Measurements from ENCODE around the gene CIBAR2.

DNA sequence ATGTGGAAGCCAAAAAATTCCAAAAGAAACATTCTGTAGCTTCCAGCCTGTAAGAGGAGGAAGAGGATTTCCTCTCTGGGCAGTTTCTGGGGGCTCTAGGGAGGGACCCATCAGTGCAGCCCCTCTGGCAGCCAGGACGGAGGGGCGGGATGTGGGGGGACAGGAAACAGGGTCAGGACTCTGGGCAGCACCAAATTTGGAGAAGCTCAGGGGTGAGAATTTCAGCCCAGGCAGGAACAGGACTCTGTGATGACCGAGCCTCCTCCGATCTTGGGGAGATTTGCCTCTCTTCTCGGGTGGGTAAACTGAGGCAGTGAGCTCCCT lies 18.4 kb upstream of the CIBAR2 start:
- TF ChIP-seq, protein P1, sequence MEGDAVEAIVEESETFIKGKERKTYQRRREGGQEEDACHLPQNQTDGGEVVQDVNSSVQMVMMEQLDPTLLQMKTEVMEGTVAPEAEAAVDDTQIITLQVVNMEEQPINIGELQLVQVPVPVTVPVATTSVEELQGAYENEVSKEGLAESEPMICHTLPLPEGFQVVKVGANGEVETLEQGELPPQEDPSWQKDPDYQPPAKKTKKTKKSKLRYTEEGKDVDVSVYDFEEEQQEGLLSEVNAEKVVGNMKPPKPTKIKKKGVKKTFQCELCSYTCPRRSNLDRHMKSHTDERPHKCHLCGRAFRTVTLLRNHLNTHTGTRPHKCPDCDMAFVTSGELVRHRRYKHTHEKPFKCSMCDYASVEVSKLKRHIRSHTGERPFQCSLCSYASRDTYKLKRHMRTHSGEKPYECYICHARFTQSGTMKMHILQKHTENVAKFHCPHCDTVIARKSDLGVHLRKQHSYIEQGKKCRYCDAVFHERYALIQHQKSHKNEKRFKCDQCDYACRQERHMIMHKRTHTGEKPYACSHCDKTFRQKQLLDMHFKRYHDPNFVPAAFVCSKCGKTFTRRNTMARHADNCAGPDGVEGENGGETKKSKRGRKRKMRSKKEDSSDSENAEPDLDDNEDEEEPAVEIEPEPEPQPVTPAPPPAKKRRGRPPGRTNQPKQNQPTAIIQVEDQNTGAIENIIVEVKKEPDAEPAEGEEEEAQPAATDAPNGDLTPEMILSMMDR (conservative IDR thresholded peaks at IDR 0.05 in 1 of 2, IDR thresholded peaks at IDR 0.05 in 1 of 2; ENCODE audit: low read depth in 1 of 2, low read length in 2 of 2): no peak
- no peak for TF ChIP-seq EZH2 (IDR thresholded peaks at IDR 0.05; ENCODE audit: low read length, missing control alignments)

Data from fibroblast of lung (primary cell).